ENCODE measurements around the gene FUNDC2. TPM values are rescaled to one million over a fixed set of nuclear protein-coding genes. Genes with fewer than 3 reads are reported as not detected.

Gene FUNDC2
- total and polyA plus RNA-seq, 2 of the 13 experiments (the other 11 are each of a cell fraction or from before 2014, with no cell fraction given), result 65.3 to 109 TPM

- TF ChIP-seq KLF15 (CRISPR knock-in tag; IDR thresholded peaks at IDR 0.05; ENCODE audit: borderline replicate concordance) (no peak), ZNF557 (CRISPR knock-in tag; IDR thresholded peaks at IDR 0.05) (no peak), ZGPAT (CRISPR knock-in tag; IDR thresholded peaks at IDR 0.05) (no peak), RELA (CRISPR knock-in tag; IDR thresholded peaks at IDR 0.05) (no peak), POLR2A (IDR thresholded peaks at IDR 0.05; ENCODE audit: insufficient read depth in 1 of 2, low read depth in 2 of 2, low read length in 2 of 2) (peak; percentile 67 to 83), NONO (IDR thresholded peaks at IDR 0.05) (no peak), NONO (CRISPR knock-in tag; conservative IDR thresholded peaks at IDR 0.05) (peak; percentile 74; the same call in 1 of the 2 replicates), HIC2 (CRISPR knock-in tag; IDR thresholded peaks at IDR 0.05; ENCODE audit: low read depth) (no peak), ZNF224 (CRISPR knock-in tag; IDR thresholded peaks at IDR 0.05) (no peak), CHD2 (IDR thresholded peaks at IDR 0.05; ENCODE audit: low read depth, low read length) (peak; percentile 87), RBFOX2 (IDR thresholded peaks at IDR 0.05; ENCODE audit: low read depth, low read length) (peak; percentile 90), FOXO4 (CRISPR knock-in tag; conservative IDR thresholded peaks at IDR 0.05) (no peak), ZNF782 (CRISPR knock-in tag; IDR thresholded peaks at IDR 0.05; ENCODE audit: borderline replicate concordance) (no peak), ARNT2 (CRISPR knock-in tag; IDR thresholded peaks at IDR 0.05; ENCODE audit: low read depth) (peak; percentile 60; the same call in 1 of the 2 replicates), ZNF670 (CRISPR knock-in tag; IDR thresholded peaks at IDR 0.05; ENCODE audit: borderline replicate concordance) (no peak), CC2D1A (CRISPR knock-in tag; IDR thresholded peaks at IDR 0.05) (no peak), SKIL (CRISPR knock-in tag; IDR thresholded peaks at IDR 0.05; ENCODE audit: borderline replicate concordance) (peak; percentile 18; the same call in 1 of the 2 replicates), NR2F2 (IDR thresholded peaks at IDR 0.05; ENCODE audit: borderline replicate concordance, low read depth) (no peak), ELK4 (CRISPR knock-in tag; IDR thresholded peaks at IDR 0.05; ENCODE audit: borderline replicate concordance) (no peak), ZNF720 (CRISPR knock-in tag; IDR thresholded peaks at IDR 0.05) (no peak), ZNF24 (IDR thresholded peaks at IDR 0.05) (no peak), ZNF205 (CRISPR knock-in tag; IDR thresholded peaks at IDR 0.05) (no peak), ZNF777 (CRISPR knock-in tag; IDR thresholded peaks at IDR 0.05) (peak; percentile 79), ZNF335 (CRISPR knock-in tag; IDR thresholded peaks at IDR 0.05) (no peak)
These were observed at the start of gene FUNDC2 (continued) for GRCh38 chrX:155026727-155027508.

Measured in HepG2 (cell line).